ENCODE measurements around the gene MGRN1.

Gene MGRN1

DNA sequence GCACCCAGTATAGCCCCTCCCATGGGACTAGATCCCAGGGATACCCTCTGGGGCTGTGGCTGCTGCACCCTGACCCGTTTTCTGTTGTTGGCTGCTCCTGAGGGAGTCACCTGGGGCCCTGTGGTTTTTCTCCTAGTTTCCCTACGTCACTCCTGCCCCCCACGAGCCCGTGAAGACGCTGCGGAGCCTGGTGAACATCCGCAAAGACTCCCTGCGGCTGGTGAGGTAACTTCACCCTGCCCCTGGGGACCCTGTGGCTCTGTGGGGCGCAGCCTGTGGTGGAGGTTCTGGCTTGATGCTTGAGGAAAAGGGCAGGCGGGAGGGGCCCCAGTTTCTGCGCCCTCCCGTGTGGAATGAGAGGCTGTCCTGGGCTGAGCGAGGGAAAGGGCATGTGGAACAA, 27.2 kb downstream of the MGRN1 start:
- H3K9me3 ChIP-seq (ENCODE audit: control insufficient read depth, low read length) = no peaks in the 10 kb centered on the region
- no peak overlapping the region for H3K4me3 ChIP-seq (ENCODE audit: insufficient read depth, low read depth, low read length)
- no peak overlapping the region for H3K27ac ChIP-seq (ENCODE audit: insufficient read depth, low read depth, low read length, poor library complexity, severe bottlenecking)
- 95% methylated on average over 13 of the region's 13 CpGs for WGBS, 2 experiments
- no peaks in the 10 kb centered on the region for H3K27me3 ChIP-seq (ENCODE audit: control insufficient read depth, insufficient read depth, low read length, poor library complexity, severe bottlenecking)
- no peaks in the 10 kb centered on the region for H3K4me1 ChIP-seq (ENCODE audit: control insufficient read depth, insufficient read depth, low read length)
- H3K36me3 ChIP-seq (ENCODE audit: control insufficient read depth, insufficient read depth, low read length) = peaks cover 1% of the 10 kb centered on the region

GRCh38 chr16:4652561-4652960, 27.9 kb downstream of the MGRN1 start:
- Histone ChIP-seq H3K4me3 (ENCODE audit: insufficient read depth, low read depth, low read length) (no peak overlapping the region), H3K27ac (ENCODE audit: insufficient read depth, low read depth, low read length, poor library complexity, severe bottlenecking) (no peak overlapping the region), H3K27me3 (ENCODE audit: control insufficient read depth, insufficient read depth, low read length, poor library complexity, severe bottlenecking) (no peaks in the 10 kb centered on the region), H3K9me3 (ENCODE audit: control insufficient read depth, low read length) (no peaks in the 10 kb centered on the region), H3K36me3 (ENCODE audit: control insufficient read depth, insufficient read depth, low read length) (no peaks in the 10 kb centered on the region), H3K4me1 (ENCODE audit: control insufficient read depth, insufficient read depth, low read length) (no peaks in the 10 kb centered on the region)
- 95 to 97% methylated on average over 25 of the region's 25 CpGs for WGBS, 2 experiments

DNA sequence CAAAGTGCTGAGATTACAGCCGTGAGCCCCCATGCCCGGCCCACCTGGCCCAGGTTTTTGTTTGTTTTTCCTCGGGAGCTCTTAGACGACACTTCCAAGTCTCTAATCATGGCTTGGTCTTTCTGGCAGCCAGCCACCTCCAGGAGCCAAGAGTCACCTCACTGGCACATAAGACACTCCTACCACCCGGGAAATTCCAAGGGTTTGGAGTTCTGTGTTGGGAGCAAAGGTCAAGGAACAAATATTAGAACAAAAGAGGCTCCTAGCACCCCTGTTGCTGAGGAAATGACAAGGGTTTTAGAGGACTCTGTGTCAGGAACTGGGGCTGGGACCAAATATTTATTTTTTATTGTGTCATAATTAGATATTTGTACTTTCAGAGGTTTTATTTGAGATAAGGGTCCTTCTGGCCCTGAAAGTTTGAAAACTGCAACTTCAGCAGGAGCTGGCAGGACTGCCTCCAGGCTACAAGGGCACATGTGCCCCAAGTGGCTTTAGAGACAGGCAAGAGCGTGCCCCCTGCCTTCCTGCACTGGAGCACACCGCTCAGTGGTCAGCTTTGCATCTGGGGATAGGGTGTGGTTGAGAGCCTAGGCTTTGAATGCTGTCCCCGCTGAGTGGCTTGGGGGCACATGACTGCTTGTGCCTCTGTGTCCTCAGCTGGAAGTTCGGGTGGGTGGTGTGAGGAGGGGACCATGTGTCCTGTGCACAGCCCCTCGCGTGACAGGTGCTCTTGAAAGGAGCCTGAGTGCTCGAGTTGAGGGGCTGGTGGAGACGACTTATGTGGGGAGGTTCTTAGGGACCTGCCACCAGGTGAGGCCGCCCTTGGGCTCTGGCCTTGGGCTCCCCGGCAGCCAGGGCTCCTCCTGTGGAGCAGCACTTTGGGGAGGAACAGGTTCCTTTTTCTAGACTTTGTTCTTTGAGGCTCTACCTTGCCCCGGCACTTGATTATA, 29.7 kb downstream of the MGRN1 start:
- H3K36me3 ChIP-seq (ENCODE audit: control insufficient read depth, insufficient read depth, low read length) = no peaks in the 10 kb centered on the region
- no peaks in the 10 kb centered on the region for H3K9me3 ChIP-seq (ENCODE audit: control insufficient read depth, low read length)
- 93 to 94% methylated on average over 16 of the region's 16 CpGs for WGBS, 2 experiments
- H3K4me1 ChIP-seq (ENCODE audit: control insufficient read depth, insufficient read depth, low read length) = no peaks in the 10 kb centered on the region
- no peak overlapping the region for H3K4me3 ChIP-seq (ENCODE audit: insufficient read depth, low read depth, low read length)
- H3K27ac ChIP-seq (ENCODE audit: insufficient read depth, low read depth, low read length, poor library complexity, severe bottlenecking) = no peak overlapping the region
- no peaks in the 10 kb centered on the region for H3K27me3 ChIP-seq (ENCODE audit: control insufficient read depth, insufficient read depth, low read length, poor library complexity, severe bottlenecking)

GRCh38 chr16:4654964-4655590, 30.5 kb downstream of the MGRN1 start:
- Histone ChIP-seq H3K4me1 (ENCODE audit: control insufficient read depth, insufficient read depth, low read length) (no peaks in the 10 kb centered on the region), H3K27ac (ENCODE audit: insufficient read depth, low read depth, low read length, poor library complexity, severe bottlenecking) (no peak overlapping the region), H3K4me3 (ENCODE audit: insufficient read depth, low read depth, low read length) (no peak overlapping the region), H3K27me3 (ENCODE audit: control insufficient read depth, insufficient read depth, low read length, poor library complexity, severe bottlenecking) (no peaks in the 10 kb centered on the region), H3K9me3 (ENCODE audit: control insufficient read depth, low read length) (no peaks in the 10 kb centered on the region), H3K36me3 (ENCODE audit: control insufficient read depth, insufficient read depth, low read length) (no peaks in the 10 kb centered on the region)
- 97% methylated on average over 12 of the region's 12 CpGs for WGBS, 2 experiments

DNA sequence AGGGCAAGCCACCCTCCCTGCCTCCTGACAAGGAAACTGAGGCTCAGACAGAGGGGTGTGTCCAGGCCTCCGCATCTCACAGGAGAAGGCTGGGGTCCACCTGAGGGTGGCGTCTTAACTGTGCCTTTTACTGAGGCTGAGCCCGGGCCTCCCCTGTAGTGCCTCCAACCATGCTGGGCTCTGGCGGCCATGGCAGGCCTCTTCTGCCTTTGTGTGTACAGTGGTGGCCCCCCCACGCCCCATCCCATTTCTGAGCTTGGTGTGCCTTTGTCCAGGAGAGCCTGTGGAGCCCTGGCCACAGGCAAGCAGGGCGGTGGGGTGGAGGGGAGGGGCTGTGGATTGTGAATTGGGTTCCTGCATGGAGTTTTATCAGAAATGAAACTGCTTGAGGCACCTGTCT, 31.2 kb downstream of the MGRN1 start:
- H3K4me1 ChIP-seq (ENCODE audit: control insufficient read depth, insufficient read depth, low read length) = no peaks in the 10 kb centered on the region
- H3K4me3 ChIP-seq (ENCODE audit: insufficient read depth, low read depth, low read length) = no peak overlapping the region
- 93 to 96% methylated on average over 6 of the region's 6 CpGs for WGBS, 2 experiments
- no peaks in the 10 kb centered on the region for H3K36me3 ChIP-seq (ENCODE audit: control insufficient read depth, insufficient read depth, low read length)
- no peak overlapping the region for H3K27ac ChIP-seq (ENCODE audit: insufficient read depth, low read depth, low read length, poor library complexity, severe bottlenecking)
- H3K9me3 ChIP-seq (ENCODE audit: control insufficient read depth, low read length) = no peaks in the 10 kb centered on the region
- H3K27me3 ChIP-seq (ENCODE audit: control insufficient read depth, insufficient read depth, low read length, poor library complexity, severe bottlenecking) = no peaks in the 10 kb centered on the region

- no peaks in the 10 kb centered on the region for H3K27me3 ChIP-seq (ENCODE audit: control insufficient read depth, insufficient read depth, low read length, poor library complexity, severe bottlenecking)
- no peaks in the 10 kb centered on the region for H3K36me3 ChIP-seq (ENCODE audit: control insufficient read depth, insufficient read depth, low read length)
- no peaks in the 10 kb centered on the region for H3K9me3 ChIP-seq (ENCODE audit: control insufficient read depth, low read length)
- no peak overlapping the region for H3K4me3 ChIP-seq (ENCODE audit: insufficient read depth, low read depth, low read length)
- no peak overlapping the region for H3K27ac ChIP-seq (ENCODE audit: insufficient read depth, low read depth, low read length, poor library complexity, severe bottlenecking)
- WGBS, 2 experiments = 96 to 97% methylated on average over 12 of the region's 12 CpGs
- H3K4me1 ChIP-seq (ENCODE audit: control insufficient read depth, insufficient read depth, low read length) = no peaks in the 10 kb centered on the region
These were observed 31.6 kb downstream of the MGRN1 start for GRCh38 chr16:4656221-4656620.

- H3K4me1 ChIP-seq (ENCODE audit: control insufficient read depth, insufficient read depth, low read length) = no peaks in the 10 kb centered on the region
- no peak overlapping the region for H3K27ac ChIP-seq (ENCODE audit: insufficient read depth, low read depth, low read length, poor library complexity, severe bottlenecking)
- no peaks in the 10 kb centered on the region for H3K27me3 ChIP-seq (ENCODE audit: control insufficient read depth, insufficient read depth, low read length, poor library complexity, severe bottlenecking)
- 91 to 92% methylated on average over 23 of the region's 25 CpGs for WGBS, 2 experiments
- H3K36me3 ChIP-seq (ENCODE audit: control insufficient read depth, insufficient read depth, low read length) = no peaks in the 10 kb centered on the region
- H3K9me3 ChIP-seq (ENCODE audit: control insufficient read depth, low read length) = no peaks in the 10 kb centered on the region
- no peak overlapping the region for H3K4me3 ChIP-seq (ENCODE audit: insufficient read depth, low read depth, low read length)
These were observed 32.4 kb downstream of the MGRN1 start for GRCh38 chr16:4656695-4657686.

GRCh38 chr16:4659363-4660353, 35.0 kb downstream of the MGRN1 start:
- WGBS, 2 experiments = 95% methylated on average over 29 of the region's 29 CpGs
- Histone ChIP-seq H3K36me3 (ENCODE audit: control insufficient read depth, insufficient read depth, low read length) (peaks cover 2% of the 10 kb centered on the region), H3K9me3 (ENCODE audit: control insufficient read depth, low read length) (no peaks in the 10 kb centered on the region), H3K27ac (ENCODE audit: insufficient read depth, low read depth, low read length, poor library complexity, severe bottlenecking) (no peak overlapping the region), H3K4me1 (ENCODE audit: control insufficient read depth, insufficient read depth, low read length) (no peaks in the 10 kb centered on the region), H3K4me3 (ENCODE audit: insufficient read depth, low read depth, low read length) (no peak overlapping the region), H3K27me3 (ENCODE audit: control insufficient read depth, insufficient read depth, low read length, poor library complexity, severe bottlenecking) (no peaks in the 10 kb centered on the region)

- no peaks in the 10 kb centered on the region for H3K4me1 ChIP-seq (ENCODE audit: control insufficient read depth, insufficient read depth, low read length)
- H3K27ac ChIP-seq (ENCODE audit: insufficient read depth, low read depth, low read length, poor library complexity, severe bottlenecking) = no peak overlapping the region
- H3K9me3 ChIP-seq (ENCODE audit: control insufficient read depth, low read length) = no peaks in the 10 kb centered on the region
- 92% methylated on average over 18 of the region's 18 CpGs for WGBS, 2 experiments
- H3K27me3 ChIP-seq (ENCODE audit: control insufficient read depth, insufficient read depth, low read length, poor library complexity, severe bottlenecking) = no peaks in the 10 kb centered on the region
- H3K4me3 ChIP-seq (ENCODE audit: insufficient read depth, low read depth, low read length) = no peak overlapping the region
- peaks cover 3% of the 10 kb centered on the region for H3K36me3 ChIP-seq (ENCODE audit: control insufficient read depth, insufficient read depth, low read length)
These were observed 35.9 kb downstream of the MGRN1 start for GRCh38 chr16:4660454-4661007.

All from ectodermal cell (in vitro differentiated cells).